Measurements from ENCODE around the gene EIF4A2. TPM values are rescaled to one million over a fixed set of nuclear protein-coding genes. Genes with fewer than 3 reads are reported as not detected.
"Not testable (repeated sequence)": the region's sequence is repeated elsewhere in the genome, so short reads cannot be mapped to it uniquely, and the experiment has no call there.

Gene EIF4A2
- total RNA-seq, 1 donor from 2014 or later = 292 TPM

DNA sequence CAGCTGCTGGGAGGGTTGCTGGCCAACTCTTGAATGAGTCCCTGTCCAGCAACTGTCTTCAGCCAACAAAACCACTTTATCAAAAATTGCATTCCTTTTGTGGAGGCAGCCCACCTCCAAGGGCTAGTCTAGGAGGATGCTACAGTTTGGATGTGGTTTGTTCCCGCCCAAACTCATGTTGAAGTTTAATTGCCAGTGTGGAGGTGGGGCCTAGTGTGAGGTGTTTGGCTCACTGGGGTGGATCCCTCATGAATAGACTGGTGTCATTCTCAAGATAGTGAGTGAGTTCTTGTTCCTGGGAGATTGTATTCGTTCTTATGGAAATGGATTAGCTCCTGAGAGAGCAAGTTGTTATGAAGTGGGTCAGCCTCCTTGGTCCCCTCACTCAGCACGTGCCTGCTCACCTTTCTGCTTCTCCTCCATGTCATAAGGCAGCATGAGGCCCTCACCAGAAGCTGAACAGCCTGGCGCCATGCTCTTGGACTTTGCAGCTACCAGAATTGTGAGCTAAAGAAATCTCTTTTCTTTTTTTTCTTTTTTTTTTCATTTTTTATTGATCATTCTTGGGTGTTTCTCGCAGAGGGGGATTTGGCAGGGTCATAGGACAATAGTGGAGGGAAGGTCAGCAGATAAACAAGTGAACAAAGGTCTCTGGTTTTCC lies 27.1 kb downstream of the EIF4A2 start:
- Histone ChIP-seq H3K27me3 (ENCODE audit: control insufficient read depth, insufficient read depth, low read length) (no peaks in the 10 kb centered on the region), H3K36me3 (ENCODE audit: control insufficient read depth, insufficient read depth, low read length) (no peaks in the 10 kb centered on the region), H3K4me3 (ENCODE audit: low read depth, low read length) (no peak overlapping the region)
- no peak for DNase-seq (ENCODE audit: low read depth)
- TF ChIP-seq, protein P1, sequence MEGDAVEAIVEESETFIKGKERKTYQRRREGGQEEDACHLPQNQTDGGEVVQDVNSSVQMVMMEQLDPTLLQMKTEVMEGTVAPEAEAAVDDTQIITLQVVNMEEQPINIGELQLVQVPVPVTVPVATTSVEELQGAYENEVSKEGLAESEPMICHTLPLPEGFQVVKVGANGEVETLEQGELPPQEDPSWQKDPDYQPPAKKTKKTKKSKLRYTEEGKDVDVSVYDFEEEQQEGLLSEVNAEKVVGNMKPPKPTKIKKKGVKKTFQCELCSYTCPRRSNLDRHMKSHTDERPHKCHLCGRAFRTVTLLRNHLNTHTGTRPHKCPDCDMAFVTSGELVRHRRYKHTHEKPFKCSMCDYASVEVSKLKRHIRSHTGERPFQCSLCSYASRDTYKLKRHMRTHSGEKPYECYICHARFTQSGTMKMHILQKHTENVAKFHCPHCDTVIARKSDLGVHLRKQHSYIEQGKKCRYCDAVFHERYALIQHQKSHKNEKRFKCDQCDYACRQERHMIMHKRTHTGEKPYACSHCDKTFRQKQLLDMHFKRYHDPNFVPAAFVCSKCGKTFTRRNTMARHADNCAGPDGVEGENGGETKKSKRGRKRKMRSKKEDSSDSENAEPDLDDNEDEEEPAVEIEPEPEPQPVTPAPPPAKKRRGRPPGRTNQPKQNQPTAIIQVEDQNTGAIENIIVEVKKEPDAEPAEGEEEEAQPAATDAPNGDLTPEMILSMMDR (IDR thresholded peaks at IDR 0.05; ENCODE audit: insufficient read depth, low read length, poor library complexity, severe bottlenecking) = no peak

DNA sequence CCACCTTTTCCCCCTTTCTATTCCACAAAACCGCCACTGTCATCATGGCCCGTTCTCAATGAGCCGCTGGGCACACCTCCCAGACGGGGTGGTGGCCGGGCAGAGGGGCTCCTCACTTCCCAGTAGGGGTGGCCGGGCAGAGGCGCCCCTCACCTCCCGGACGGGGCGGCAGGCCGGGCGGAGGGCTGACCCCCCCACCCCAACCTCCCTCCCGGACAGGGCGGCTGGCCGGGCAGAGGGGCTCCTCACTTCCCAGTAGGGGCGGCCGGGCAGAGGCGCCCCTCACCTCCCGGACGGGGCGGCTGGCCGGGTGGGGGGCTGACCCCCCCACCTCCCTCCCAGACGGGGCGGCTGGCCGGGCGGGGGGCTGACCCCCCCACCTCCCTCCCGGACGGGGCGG lies 27.9 kb downstream of the EIF4A2 start:
- not testable (repeated sequence) for H3K36me3 ChIP-seq (ENCODE audit: control insufficient read depth, insufficient read depth, low read length); DNase-seq (ENCODE audit: low read depth); H3K4me3 ChIP-seq (ENCODE audit: low read depth, low read length); H3K27me3 ChIP-seq (ENCODE audit: control insufficient read depth, insufficient read depth, low read length)

DNA sequence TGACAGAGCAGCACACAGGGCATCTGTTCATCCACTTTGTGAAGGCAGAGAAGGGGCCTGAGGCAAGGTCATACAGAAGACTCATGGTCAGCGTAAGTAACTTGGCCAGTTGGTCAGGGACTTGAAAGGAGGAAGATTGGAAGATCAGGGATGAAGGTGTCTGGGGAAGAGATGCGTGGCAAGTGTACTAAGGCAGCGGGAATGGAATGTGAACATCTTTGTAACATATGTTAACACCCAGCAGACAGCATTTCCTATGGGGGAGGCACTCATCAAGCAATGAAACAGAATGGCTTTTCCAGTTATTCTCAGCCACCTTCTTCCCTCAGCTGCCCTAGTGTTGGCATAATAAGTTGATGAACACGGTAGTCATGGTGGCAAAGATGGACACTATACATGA lies 30.7 kb downstream of the EIF4A2 start:
- Histone ChIP-seq H3K36me3 (ENCODE audit: control insufficient read depth, insufficient read depth, low read length) (no peaks in the 10 kb centered on the region), H3K4me3 (ENCODE audit: low read depth, low read length) (no peak overlapping the region), H3K27me3 (ENCODE audit: control insufficient read depth, insufficient read depth, low read length) (no peaks in the 10 kb centered on the region)
- no peak for DNase-seq (ENCODE audit: low read depth)
- TF ChIP-seq, protein P1 (IDR thresholded peaks at IDR 0.05; ENCODE audit: insufficient read depth, low read length, poor library complexity, severe bottlenecking) = no peak

DNA sequence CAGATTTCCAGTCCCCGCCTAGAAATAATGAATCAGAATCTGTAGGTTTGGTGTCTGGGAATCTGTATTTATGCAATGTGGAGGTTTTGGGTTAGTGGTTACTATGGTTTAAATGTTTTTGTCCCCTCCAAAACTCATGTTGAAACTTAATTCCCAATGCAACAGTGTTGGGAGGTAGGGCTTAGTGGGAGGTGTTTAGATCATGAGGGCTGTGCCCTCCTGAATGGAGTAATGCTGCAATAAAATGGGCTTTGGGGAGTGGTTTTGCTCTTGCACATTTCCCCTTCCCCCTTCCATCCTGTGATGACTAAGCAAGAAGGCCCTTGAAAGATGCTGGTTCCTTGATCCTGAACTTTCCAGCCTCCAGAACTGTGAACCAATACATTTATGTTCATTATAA lies 32.1 kb downstream of the EIF4A2 start:
- no peak for DNase-seq (ENCODE audit: low read depth)
- Histone ChIP-seq H3K27me3 (ENCODE audit: control insufficient read depth, insufficient read depth, low read length) (no peaks in the 10 kb centered on the region), H3K4me3 (ENCODE audit: low read depth, low read length) (no peak overlapping the region), H3K36me3 (ENCODE audit: control insufficient read depth, insufficient read depth, low read length) (no peaks in the 10 kb centered on the region)
- TF ChIP-seq, protein P1 (IDR thresholded peaks at IDR 0.05; ENCODE audit: insufficient read depth, low read length, poor library complexity, severe bottlenecking) = no peak

DNA sequence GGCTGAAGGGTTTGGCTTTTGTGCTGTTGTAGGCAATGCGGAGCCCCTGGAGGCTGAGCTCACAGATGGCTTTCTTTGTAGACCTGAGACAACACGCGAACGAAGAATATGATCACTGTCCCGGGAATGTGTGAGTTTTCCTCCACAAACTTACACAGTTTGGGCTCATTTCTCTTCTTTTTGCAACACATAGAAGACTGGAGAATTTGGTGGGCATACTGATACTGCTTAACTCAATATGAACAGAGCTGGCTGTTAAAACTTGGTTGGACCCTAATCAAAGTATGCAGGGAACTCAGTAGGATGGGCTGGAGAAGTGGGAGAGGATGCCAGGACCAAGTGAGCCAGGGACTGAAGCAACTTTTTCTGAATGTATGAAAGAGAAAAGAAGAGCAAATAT lies 35.1 kb downstream of the EIF4A2 start:
- no peaks in the 10 kb centered on the region for H3K36me3 ChIP-seq (ENCODE audit: control insufficient read depth, insufficient read depth, low read length)
- no peaks in the 10 kb centered on the region for H3K27me3 ChIP-seq (ENCODE audit: control insufficient read depth, insufficient read depth, low read length)
- no peak overlapping the region for H3K4me3 ChIP-seq (ENCODE audit: low read depth, low read length)
- DNase-seq (ENCODE audit: low read depth) = no peak
- TF ChIP-seq, protein P1 (IDR thresholded peaks at IDR 0.05; ENCODE audit: insufficient read depth, low read length, poor library complexity, severe bottlenecking) = no peak

DNA sequence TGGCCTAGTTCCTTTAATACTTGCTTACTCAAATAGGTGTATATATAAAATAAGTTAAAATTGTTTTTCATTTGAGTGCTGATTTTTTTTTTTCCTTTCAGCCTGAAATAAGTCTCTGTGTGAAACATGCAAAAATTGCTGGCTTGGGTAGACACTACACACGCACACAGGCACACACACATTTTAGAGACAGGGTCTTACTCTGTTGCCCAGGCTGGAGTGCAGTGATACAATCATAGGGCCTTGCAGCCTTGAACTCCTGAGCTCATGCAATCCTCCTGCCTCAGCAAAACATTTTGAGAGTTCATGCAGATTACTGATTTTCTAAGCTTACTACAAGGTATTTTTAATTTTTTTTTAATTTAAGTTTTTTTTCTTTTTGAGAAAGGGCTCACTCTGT lies 35.6 kb downstream of the EIF4A2 start:
- Histone ChIP-seq H3K4me3 (ENCODE audit: low read depth, low read length) (no peak overlapping the region), H3K27me3 (ENCODE audit: control insufficient read depth, insufficient read depth, low read length) (no peaks in the 10 kb centered on the region), H3K36me3 (ENCODE audit: control insufficient read depth, insufficient read depth, low read length) (no peaks in the 10 kb centered on the region)
- TF ChIP-seq, protein P1 (IDR thresholded peaks at IDR 0.05; ENCODE audit: insufficient read depth, low read length, poor library complexity, severe bottlenecking) = no peak
- DNase-seq (ENCODE audit: low read depth) = no peak
